Measurements from ENCODE around the gene PPM1J. TPM values are rescaled to one million over a fixed set of nuclear protein-coding genes. Genes with fewer than 3 reads are reported as not detected.
A peak's percentile ranks its signal among the peaks of the same experiment; 100 is the strongest.

Gene PPM1J
- total and polyA plus RNA-seq, 9 of the 15 experiments (the other 6 are each of a cell fraction or from before 2014, with no cell fraction given): 0.25 to 10.5 (median 4.2) TPM

- 0 out of 2 replicates have a peak, but pooled peaks have one; percentile 6 for TF ChIP-seq TEAD4 (IDR thresholded peaks at IDR 0.05; ENCODE audit: low read length)
- TF ChIP-seq TEAD4 (CRISPR knock-in tag; IDR thresholded peaks at IDR 0.05; ENCODE audit: borderline replicate concordance): no peak; the same call in 1 of the 2 replicates
- TF ChIP-seq CREB1 (IDR thresholded peaks at IDR 0.05): peak; percentile 48; the same call in 1 of the 2 replicates
- 0 out of 2 replicates have a peak, but pooled peaks have one; percentile 53 for TF ChIP-seq CREB1 (CRISPR knock-in tag; IDR thresholded peaks at IDR 0.05)
- TF ChIP-seq ZKSCAN1 (IDR thresholded peaks at IDR 0.05; ENCODE audit: low read depth, low read length): no peak
- TF ChIP-seq KAT7 (CRISPR knock-in tag; IDR thresholded peaks at IDR 0.05; ENCODE audit: borderline replicate concordance): peak; percentile 45; the same call in 1 of the 2 replicates
- TF ChIP-seq SMARCE1 (IDR thresholded peaks at IDR 0.05): peak; percentile 77
- peak; percentile 72 for TF ChIP-seq ZBTB40 (IDR thresholded peaks at IDR 0.05)
- no peak for TF ChIP-seq ZBTB40 (CRISPR knock-in tag; IDR thresholded peaks at IDR 0.05)
- TF ChIP-seq, protein P1, sequence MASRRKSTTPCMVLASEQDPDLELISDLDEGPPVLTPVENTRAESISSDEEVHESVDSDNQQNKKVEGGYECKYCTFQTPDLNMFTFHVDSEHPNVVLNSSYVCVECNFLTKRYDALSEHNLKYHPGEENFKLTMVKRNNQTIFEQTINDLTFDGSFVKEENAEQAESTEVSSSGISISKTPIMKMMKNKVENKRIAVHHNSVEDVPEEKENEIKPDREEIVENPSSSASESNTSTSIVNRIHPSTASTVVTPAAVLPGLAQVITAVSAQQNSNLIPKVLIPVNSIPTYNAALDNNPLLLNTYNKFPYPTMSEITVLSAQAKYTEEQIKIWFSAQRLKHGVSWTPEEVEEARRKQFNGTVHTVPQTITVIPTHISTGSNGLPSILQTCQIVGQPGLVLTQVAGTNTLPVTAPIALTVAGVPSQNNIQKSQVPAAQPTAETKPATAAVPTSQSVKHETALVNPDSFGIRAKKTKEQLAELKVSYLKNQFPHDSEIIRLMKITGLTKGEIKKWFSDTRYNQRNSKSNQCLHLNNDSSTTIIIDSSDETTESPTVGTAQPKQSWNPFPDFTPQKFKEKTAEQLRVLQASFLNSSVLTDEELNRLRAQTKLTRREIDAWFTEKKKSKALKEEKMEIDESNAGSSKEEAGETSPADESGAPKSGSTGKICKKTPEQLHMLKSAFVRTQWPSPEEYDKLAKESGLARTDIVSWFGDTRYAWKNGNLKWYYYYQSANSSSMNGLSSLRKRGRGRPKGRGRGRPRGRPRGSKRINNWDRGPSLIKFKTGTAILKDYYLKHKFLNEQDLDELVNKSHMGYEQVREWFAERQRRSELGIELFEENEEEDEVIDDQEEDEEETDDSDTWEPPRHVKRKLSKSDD (conservative IDR thresholded peaks at IDR 0.05; ENCODE audit: low read length): 0 out of 2 replicates have a peak, but pooled peaks have one; percentile 36
- TF ChIP-seq RFX1 (IDR thresholded peaks at IDR 0.05): no peak
- TF ChIP-seq ZBTB1 (CRISPR knock-in tag; IDR thresholded peaks at IDR 0.05; ENCODE audit: borderline replicate concordance, low read depth): peak; percentile 34; the same call in 1 of the 2 replicates
- no peak for TF ChIP-seq POLR2H (tag; IDR thresholded peaks at IDR 0.05; ENCODE audit: low read depth)
- TF ChIP-seq SMAD1 (IDR thresholded peaks at IDR 0.05; ENCODE audit: low read depth, low read length, partially characterized antibody): no peak
- TF ChIP-seq ZEB2 (IDR thresholded peaks at IDR 0.05): peak; percentile 78; the same call in 1 of the 2 replicates
- TF ChIP-seq NR3C1 (CRISPR knock-in tag; IDR thresholded peaks at IDR 0.05): no peak
- TF ChIP-seq ZKSCAN3 (CRISPR knock-in tag; IDR thresholded peaks at IDR 0.05): no peak
- TF ChIP-seq CBFB (CRISPR knock-in tag; IDR thresholded peaks at IDR 0.05): no peak
Observed at GRCh38 chr1:112704934-112705627, 10.1 kb downstream of the PPM1J start (continued).
